Fibroblast of lung (primary cell): ENCODE measurements around the gene CNBD2. TPM values are rescaled to one million over a fixed set of nuclear protein-coding genes. Genes with fewer than 3 reads are reported as not detected.

ENCODE experiments used
- DNase-seq, 2 donors: peaks; one replicate each; pipeline versions ENCODE4 v3.0.0 to v3.0.0-alpha.2; 2010; ENCODE audit warnings: low read depth in 2 of 2
- H2AFZ ChIP-seq: 2 replicates; pipeline ENCODE4 v1.5.1; 2012; ENCODE audit warnings: low read length, control low read depth, inconsistent platforms
- H3K27ac ChIP-seq: 2 replicates; pipeline ENCODE4 v1.5.1; 2011; ENCODE audit warnings: low read length, control low read depth; ENCODE audit not compliant: insufficient read depth
- H3K27me3 ChIP-seq: 2 replicates; pipeline ENCODE4 v1.5.1; 2011; ENCODE audit warnings: mild to moderate bottlenecking, low read length; ENCODE audit not compliant: control insufficient read depth, insufficient read depth
- H3K36me3 ChIP-seq: 2 replicates; pipeline ENCODE4 v1.5.1; 2011; ENCODE audit warnings: low read length; ENCODE audit not compliant: control insufficient read depth, insufficient read depth
- H3K4me1 ChIP-seq: 2 replicates; pipeline ENCODE4 v1.5.1; 2011; ENCODE audit warnings: low read length; ENCODE audit not compliant: control insufficient read depth, insufficient read depth; ENCODE audit errors: extremely low read depth
- H3K4me2 ChIP-seq: 2 replicates; pipeline ENCODE4 v1.5.1; 2011; ENCODE audit warnings: low read length, control low read depth; ENCODE audit not compliant: insufficient read depth; ENCODE audit errors: extremely low read depth
- H3K4me3 ChIP-seq, 4 experiments: fragments of 200-600 bp in 1 of 4; sonication (generic) in 1 of 4; replicated peaks in 1 of 4; 2 replicates each; pipeline ENCODE4 v1.5.1; 2011 to 2016; ENCODE audit warnings: low read length in 4 of 4, low read depth in 3 of 4, mild to moderate bottlenecking in 3 of 4, control low read depth in 2 of 4, inconsistent platforms in 1 of 4, mixed read lengths in 1 of 4; ENCODE audit not compliant: insufficient read depth in 1 of 4; ENCODE audit errors: control extremely low read depth in 1 of 4
- H3K79me2 ChIP-seq: 2 replicates; pipeline ENCODE4 v1.5.1; 2012; ENCODE audit warnings: mild to moderate bottlenecking, low read length, inconsistent platforms; ENCODE audit not compliant: control insufficient read depth, insufficient read depth
- H3K9ac ChIP-seq: 2 replicates; pipeline ENCODE4 v1.5.1; 2011; ENCODE audit warnings: mild to moderate bottlenecking, low read length, control low read depth; ENCODE audit not compliant: insufficient read depth
- H3K9me3 ChIP-seq: 2 replicates; pipeline ENCODE4 v1.5.1; 2012; ENCODE audit warnings: low read depth, low read length; ENCODE audit not compliant: control insufficient read depth, insufficient read depth
- H4K20me1 ChIP-seq: 2 replicates; pipeline ENCODE4 v1.5.1; 2011; ENCODE audit warnings: low read length; ENCODE audit not compliant: control insufficient read depth, insufficient read depth; ENCODE audit errors: extremely low read depth
- CTCF ChIP-seq, 2 donors: IDR thresholded peaks in 1 of 2; conservative IDR thresholded peaks in 1 of 2; 1 replicate in 1 of 2; 2 replicates in 1 of 2; pipeline ENCODE4 v1.5.1; 2011 to 2012; ENCODE audit warnings: low read length in 2 of 2, control low read depth in 1 of 2, inconsistent platforms in 1 of 2, low read depth in 1 of 2, mild to moderate bottlenecking in 1 of 2
- EZH2 ChIP-seq: IDR thresholded peaks from 2 replicates; pipeline ENCODE4 v1.5.1; 2012; ENCODE audit warnings: low read length, control low read depth, mild to moderate bottlenecking; ENCODE audit errors: missing control alignments
- polyA plus RNA-seq, 2 donors: library from polyadenylated mRNA; depleted of rRNA in 1 of 2; stranded (reverse) in 1 of 2; unstranded in 1 of 2; fragments of >200 nt; gene quantifications; 2 replicates each; pipeline ENCODE4 v1.2.1, GENCODE V29; 2011 to 2012; ENCODE audit warnings: missing spikeins in 1 of 2
- total RNA-seq: library from RNA; depleted of rRNA; stranded (reverse); fragments of >200 nt; gene quantifications from 2 replicates; pipeline ENCODE4 v1.2.1, GENCODE V29; 2014

CNBD2 gene
- total and polyA plus RNA-seq, 2 donors (not counting 1 experiment from before 2014, with no cell fraction given), result 1.1 to 2.6 TPM

DNA sequence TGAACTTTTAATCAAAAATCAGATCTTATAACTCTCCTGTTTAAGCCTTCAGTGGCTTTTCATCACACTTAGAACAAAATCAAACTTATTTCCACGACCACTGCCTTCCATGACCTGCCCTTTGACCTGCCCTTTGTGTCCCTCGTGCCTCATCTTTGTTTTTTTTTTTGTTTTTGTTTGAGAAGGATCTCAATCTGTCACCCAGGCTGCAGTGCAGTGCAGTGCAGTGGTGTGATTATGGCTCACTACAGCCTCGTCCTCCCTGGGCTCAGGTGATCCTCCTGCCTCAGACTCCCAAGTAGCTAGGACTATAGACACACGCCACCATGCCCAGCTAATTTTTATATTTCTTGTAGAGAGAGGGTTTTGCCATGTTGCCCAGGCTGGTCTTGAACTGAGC is 86.8 kb downstream of the CNBD2 start:
- Histone ChIP-seq H3K79me2 (peaks cover 6% of the 10 kb centered on the region), H3K27ac (no peak overlapping the region), H3K4me3 (no peak overlapping the region), H4K20me1 (no peaks in the 10 kb centered on the region), H3K36me3 (no peaks in the 10 kb centered on the region), H2AFZ (no peak overlapping the region), H3K27me3 (no peaks in the 10 kb centered on the region), H3K9ac (no peak overlapping the region), H3K4me1 (no peaks in the 10 kb centered on the region), H3K9me3 (no peaks in the 10 kb centered on the region), H3K4me2 (no peak overlapping the region)
- no peak for TF ChIP-seq EZH2
- TF ChIP-seq CTCF (conservative IDR thresholded peaks at IDR 0.05 in 1 of 2, IDR thresholded peaks at IDR 0.05 in 1 of 2; ENCODE audit: low read depth in 1 of 2, low read length in 2 of 2), result no peak
- no peak for DNase-seq

GRCh38 chr20:36060676-36061075 is 92.3 kb downstream of the CNBD2 start:
- Histone ChIP-seq H2AFZ (no peak overlapping the region), H3K4me2 (no peak overlapping the region), H3K36me3 (no peaks in the 10 kb centered on the region), H3K9ac (no peak overlapping the region), H3K4me3 (no peak overlapping the region), H3K9me3 (no peaks in the 10 kb centered on the region), H3K4me1 (peaks cover 7% of the 10 kb centered on the region), H4K20me1 (no peaks in the 10 kb centered on the region), H3K27me3 (no peaks in the 10 kb centered on the region), H3K27ac (no peak overlapping the region), H3K79me2 (no peaks in the 10 kb centered on the region)
- TF ChIP-seq EZH2 (no peak), CTCF (conservative IDR thresholded peaks at IDR 0.05 in 1 of 2, IDR thresholded peaks at IDR 0.05 in 1 of 2; ENCODE audit: low read depth in 1 of 2, low read length in 2 of 2) (no peak)
- DNase-seq, result no peak

- Histone ChIP-seq H3K79me2 (no peaks in the 10 kb centered on the region), H4K20me1 (no peaks in the 10 kb centered on the region), H3K36me3 (no peaks in the 10 kb centered on the region), H3K9ac (no peak overlapping the region), H3K9me3 (no peaks in the 10 kb centered on the region), H3K27me3 (no peaks in the 10 kb centered on the region), H3K4me1 (peaks cover 7% of the 10 kb centered on the region), H3K27ac (no peak overlapping the region), H3K4me3 (no peak overlapping the region), H3K4me2 (no peak overlapping the region), H2AFZ (no peak overlapping the region)
- no peak for DNase-seq
- TF ChIP-seq CTCF (conservative IDR thresholded peaks at IDR 0.05 in 1 of 2, IDR thresholded peaks at IDR 0.05 in 1 of 2; ENCODE audit: low read depth in 1 of 2, low read length in 2 of 2) (no peak), EZH2 (no peak)
These were observed 93.4 kb downstream of the CNBD2 start for GRCh38 chr20:36061754-36062153.
